ENCODE measurements around the gene GGT6. TPM values are rescaled to one million over a fixed set of nuclear protein-coding genes. Genes with fewer than 3 reads are reported as not detected.
A peak's percentile ranks its signal among the peaks of the same experiment; 100 is the strongest.
"Not testable (repeated sequence)": the region's sequence is repeated elsewhere in the genome, so short reads cannot be mapped to it uniquely, and the experiment has no call there.

The GGT6 gene
- polyA plus RNA-seq, 1 donor = 0.15 TPM

DNA sequence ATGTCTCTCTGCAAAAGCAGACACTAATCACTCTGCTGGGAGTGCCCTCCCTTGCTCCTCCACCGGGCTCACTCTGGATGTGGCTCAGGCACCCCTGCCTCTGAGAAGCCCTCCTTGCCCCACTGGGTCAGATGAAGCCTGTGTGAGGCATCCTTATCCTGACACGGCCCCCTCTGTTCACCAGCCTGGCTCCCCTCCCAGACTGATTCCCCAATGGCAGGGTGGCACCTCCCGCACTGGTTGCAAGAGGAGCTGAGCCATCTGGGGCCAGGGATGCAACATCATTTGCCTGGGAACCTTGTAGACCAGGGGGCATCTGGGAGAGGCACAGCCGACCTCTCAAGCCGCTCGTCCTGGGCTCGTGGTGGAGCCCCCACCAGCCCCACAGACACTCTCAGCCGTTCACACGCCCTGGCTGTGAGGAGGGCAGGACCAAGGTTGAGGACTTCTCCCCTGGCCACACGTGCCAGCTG lies 30.6 kb upstream of the GGT6 start:
- DNase-seq = no peak

DNA sequence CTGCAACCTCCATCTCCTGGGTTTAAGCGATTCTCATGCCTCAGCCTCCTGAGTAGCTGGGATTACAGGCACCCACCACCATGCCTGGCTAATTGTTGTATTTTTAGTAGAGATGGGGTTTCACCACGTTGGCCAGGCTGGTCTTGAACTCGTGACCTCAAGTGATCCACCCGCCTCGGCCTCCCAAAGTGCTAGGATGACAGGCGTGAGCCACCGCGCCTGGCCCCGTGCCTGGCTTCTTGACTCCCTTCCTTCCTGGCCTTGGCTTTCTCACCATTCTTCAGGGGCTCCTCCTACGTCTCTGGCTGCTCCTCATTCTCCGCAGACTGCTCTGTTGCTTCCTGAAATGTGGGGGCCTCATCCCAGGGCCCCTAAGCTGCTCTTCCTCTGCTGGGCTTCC lies 29.7 kb upstream of the GGT6 start:
- DNase-seq = not testable (repeated sequence)

GRCh38 chr17:4588898-4589625 lies 28.7 kb upstream of the GGT6 start:
- no peak for DNase-seq

- no peak for DNase-seq
These were observed 28.0 kb upstream of the GGT6 start for GRCh38 chr17:4588391-4588790.

GRCh38 chr17:4587803-4588202 lies 27.4 kb upstream of the GGT6 start:
- DNase-seq = no peak

DNA sequence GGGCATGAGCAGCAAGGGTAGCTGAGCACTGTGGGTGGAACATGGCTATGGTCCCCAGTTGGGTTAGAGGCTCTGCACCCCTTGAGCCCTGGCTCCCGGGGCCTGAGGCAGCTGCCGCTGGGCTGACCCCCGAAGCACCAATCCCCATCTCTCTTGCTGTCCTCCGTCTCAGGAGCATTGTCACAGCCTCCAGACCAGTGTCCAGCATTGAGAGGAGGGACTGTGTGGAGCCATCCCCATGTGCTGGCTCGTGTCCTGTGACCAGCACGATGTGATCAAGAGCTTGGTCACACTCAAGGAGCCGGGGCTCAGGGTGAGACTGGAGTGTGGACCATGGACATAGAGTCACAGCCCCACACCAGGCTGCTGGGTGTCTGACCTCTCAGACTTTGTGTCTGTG lies 26.8 kb upstream of the GGT6 start:
- DNase-seq = no peak

DNA sequence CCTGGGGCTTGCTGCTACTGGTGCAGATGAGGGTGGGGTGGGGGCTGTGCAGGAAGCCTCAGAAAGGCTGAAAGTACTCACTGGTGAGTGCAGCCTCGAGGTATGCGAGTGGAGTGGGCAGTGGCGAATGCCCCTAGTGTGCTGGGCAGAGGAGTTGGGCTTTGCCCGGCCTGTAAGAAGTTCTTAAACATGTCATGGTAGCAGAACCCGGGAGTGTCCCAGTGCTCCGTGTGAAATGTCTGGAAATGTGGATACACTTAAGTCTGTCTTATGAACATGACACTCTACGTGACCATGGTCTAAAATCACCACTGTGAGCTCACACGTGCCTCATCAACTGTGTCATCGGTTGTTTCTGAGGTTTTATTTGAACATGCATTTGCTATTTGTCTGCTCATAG lies 25.7 kb upstream of the GGT6 start:
- DNase-seq = no peak

GRCh38 chr17:4585638-4585994 lies 25.2 kb upstream of the GGT6 start:
- no peak for DNase-seq

GRCh38 chr17:4584917-4585637 lies 24.7 kb upstream of the GGT6 start:
- DNase-seq = no peak

DNA sequence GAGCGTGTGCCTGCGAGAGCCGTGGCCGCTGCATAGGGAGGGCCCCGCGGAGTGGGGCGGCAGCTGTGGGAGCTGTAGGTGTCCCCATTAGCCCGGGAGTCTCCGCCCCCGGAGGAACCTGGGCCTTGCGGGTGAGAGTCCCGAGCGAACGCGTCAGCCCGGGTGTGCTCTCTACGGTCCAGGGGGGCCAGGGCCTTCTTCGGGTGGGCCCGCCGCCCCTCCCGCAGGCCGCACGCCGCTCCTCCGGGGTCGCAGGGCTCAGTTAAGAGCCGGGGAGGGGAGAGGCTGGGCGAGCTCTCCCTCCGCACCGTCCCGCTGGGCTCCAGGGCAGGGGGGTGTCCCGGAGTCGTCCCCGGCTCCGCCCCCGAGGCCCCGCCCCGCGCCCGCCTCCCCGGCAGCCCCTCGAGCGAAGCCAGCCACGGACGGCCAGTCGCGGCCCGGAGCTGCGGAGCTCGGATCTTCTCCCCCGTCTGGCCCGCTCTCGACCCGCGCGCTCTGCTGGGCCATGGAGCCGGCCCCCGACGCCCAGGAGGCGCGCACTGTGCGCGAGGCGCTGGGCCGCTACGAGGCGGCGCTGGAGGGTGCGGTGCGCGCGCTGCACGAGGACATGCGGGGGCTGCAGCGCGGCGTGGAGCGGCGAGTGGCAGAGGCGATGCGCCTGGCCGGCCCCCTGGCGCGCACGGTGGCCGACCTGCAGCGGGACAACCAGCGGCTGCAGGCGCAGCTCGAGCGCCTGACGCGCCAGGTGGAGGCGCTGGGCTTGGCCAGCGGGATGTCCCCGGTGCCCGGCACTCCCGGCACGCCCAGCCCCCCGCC lies 23.9 kb upstream of the GGT6 start, which contains the start of gene SMTNL2:
TSS of gene SMTNL2 (plus strand) at position 429 of the 816 bp plus-strand sequence. CDS start at position 506, 77 bp downstream.
- DNase-seq = peak; percentile 63

- DNase-seq = no peak
These were observed 23.4 kb upstream of the GGT6 start for GRCh38 chr17:4583782-4584100.

GRCh38 chr17:4583206-4583605 lies 22.8 kb upstream of the GGT6 start:
- no peak for DNase-seq

DNA sequence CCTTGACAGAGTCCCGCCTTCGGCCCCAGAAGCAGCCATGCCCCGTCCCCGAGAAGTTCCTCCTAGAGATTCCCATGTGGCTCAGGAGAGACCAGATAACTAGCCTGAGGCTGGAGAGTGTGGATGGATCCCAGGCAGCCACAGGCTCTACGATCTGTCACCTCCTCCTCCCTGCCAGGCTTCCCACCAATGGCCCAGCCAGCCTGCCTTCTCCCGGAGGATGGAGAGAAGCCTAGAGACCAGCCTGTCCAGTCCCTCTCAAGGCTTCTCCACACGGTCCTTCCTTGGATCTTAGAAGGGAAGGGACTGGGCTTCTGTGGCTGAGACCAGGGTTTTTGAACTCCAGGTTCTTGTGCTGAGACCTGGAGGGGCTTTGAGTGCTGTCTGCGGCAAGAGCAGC lies 22.3 kb upstream of the GGT6 start:
- DNase-seq = no peak

DNA sequence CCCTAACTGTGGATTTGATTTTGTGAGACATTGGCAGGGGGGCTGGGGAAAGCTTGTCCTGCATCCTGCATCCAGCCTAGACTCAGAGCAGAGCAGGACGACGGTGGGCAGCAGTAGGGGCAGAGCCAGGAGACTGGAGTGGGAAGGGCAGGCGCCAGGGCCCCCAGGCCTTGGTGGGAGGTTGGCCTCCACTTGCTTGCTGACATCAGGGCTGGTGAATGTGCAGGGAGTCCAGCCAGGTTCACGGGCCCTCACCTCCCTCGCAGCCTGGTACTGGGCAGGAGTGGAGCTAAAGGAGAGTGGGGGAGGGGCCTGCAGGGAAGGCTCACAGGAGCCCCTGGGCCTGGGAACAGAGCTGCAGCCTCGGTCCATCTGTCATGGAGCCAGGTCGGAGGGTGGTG lies 21.7 kb upstream of the GGT6 start:
- DNase-seq = no peak

DNA sequence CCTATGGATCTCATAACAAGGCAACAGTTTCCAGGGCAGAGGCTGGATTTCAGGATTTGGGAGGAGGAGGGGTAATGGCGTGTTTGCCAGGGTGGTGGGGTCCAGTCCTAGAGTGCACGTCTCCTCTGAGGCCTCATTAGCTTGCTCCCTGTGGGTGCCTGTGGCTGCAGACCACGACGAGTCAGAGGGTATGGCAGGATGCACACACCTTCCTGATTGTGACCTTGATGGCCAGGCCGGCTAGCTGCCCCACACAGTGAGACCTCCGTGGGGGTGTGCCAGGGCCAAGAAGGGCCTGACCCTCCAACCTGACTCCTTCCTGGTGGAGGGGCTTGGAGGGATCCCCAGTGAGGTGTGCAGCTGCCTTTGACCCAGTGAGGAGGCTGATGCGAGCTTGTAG lies 19.9 kb upstream of the GGT6 start:
- DNase-seq = no peak

- no peak for DNase-seq
These were observed 19.3 kb upstream of the GGT6 start for GRCh38 chr17:4579678-4580077.

GRCh38 chr17:4578349-4578748 lies 18.0 kb upstream of the GGT6 start:
- DNase-seq = not testable (repeated sequence)

DNA sequence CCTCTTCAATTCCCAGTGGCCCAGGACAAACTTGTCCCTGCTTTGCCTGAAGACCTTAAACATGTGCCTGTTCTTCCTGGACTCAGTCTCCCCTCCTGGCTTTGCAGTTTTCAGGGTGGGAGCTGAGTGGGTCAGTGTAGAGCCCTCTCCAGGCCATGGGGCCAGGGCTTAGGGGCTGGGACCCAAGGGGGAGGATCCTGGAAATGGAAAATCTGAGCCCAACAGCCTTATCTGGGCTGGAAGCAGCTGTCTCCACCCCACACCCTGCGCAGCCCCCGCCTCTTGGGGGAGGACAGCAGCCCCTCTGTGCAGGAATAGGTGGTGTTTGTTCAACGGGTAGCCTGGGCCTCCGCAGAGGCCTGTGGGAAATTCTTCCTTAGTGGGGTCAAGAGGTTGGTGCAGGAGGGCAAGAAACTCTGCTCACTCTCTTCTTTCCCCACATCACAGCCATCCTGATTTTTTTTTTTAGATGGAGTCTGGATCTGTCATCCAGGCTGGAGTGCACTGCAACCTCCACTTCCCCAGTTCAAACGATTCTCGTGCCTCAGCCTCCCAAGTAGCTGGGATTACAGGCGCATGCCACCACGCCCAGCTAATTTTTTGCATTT lies 17.1 kb upstream of the GGT6 start:
- DNase-seq = no peak

DNA sequence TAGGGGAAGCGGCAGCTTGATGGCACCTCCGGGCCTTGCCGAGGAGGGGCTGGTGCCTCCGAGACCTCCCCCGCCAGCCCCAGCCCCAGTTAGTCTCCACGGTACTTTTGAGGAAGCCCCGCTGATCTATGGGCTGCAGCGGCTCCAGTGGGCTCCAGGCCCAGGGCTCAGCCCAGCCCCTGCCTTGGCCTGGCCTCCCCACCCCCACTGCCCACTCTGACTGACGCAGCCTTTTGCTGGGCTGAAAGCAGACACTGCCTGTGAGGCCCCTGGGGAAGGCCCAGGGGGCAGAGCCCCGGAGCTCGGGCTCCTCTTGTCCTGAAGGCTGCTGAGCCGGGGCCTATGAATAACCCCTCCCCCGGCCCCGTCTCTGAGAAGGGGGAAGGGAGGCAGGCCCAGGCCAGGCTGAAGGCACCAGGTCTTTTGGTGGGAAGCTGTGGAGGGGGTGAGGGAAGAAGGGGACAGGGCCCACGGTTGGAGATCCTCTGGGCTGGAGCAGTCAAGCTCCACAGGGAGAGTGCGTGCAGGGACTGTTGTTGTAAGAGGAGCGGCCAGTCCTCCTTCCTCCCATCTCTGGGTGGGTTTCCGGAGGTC lies 16.4 kb upstream of the GGT6 start:
- no peak for DNase-seq

GRCh38 chr17:4576161-4576558 lies 15.8 kb upstream of the GGT6 start:
- DNase-seq = no peak

DNA sequence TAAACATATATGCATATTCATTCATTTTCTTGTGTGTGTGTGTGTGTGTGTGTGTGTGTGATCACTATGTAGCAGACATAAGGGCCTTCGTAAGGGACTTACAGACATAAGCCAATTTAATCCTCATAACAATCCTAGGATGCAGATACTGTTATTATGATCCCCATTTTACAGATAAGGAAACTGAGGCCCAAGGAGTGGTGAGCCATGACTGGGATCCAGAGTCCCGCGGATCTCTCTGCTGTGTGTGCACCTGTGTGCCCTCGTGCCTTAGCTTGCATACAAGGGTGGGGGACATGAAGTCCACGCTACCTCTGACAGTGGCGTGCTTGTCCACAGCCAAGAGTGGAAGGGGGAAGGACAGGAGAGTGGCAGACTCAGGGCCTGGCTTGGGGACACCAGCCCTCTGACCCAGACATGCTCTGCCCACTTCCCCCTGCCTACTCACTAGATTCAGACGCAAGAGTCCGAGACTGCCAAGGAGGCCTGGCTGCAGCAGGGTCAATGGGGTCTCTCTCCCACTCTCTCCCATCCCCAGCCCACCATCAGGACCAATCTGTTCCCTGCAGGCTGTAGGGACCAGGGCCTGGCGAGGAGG lies 14.2 kb upstream of the GGT6 start:
- no peak for DNase-seq

- no peak for DNase-seq
These were observed 13.3 kb upstream of the GGT6 start for GRCh38 chr17:4573669-4574068.
